ENCODE data around the gene NKAIN2. TPM values are rescaled to one million over a fixed set of nuclear protein-coding genes. Genes with fewer than 3 reads are reported as not detected.

NKAIN2 gene
- total RNA-seq, 1 experiment from 2014 or later: not detected

GRCh38 chr6:124765280-124765679 lies 961.6 kb downstream of the NKAIN2 start:
- Histone ChIP-seq H2AFZ (ENCODE audit: low read depth, low read length, poor library complexity, severe bottlenecking) (no peak overlapping the region), H4K20me1 (ENCODE audit: insufficient read depth) (no peaks in the 10 kb centered on the region), H3K9me3 (ENCODE audit: control insufficient read depth in 1 of 2, insufficient read depth in 1 of 2, low read depth in 1 of 2, low read length in 2 of 2) (no peaks in the 10 kb centered on the region), H3K4me3 (replicated peaks in 1 of 2; ENCODE audit: low read depth in 1 of 2, low read length in 2 of 2) (no peak overlapping the region), H3K4me2 (ENCODE audit: low read length) (no peak overlapping the region), H3K9ac (ENCODE audit: low read length) (no peak overlapping the region), H3K79me2 (ENCODE audit: insufficient read depth, low read length) (no peaks in the 10 kb centered on the region), H3K36me3 (ENCODE audit: control insufficient read depth in 1 of 2, insufficient read depth in 2 of 2, low read length in 2 of 2) (no peaks in the 10 kb centered on the region), H3K9me2 (ENCODE audit: insufficient read depth) (no peaks in the 10 kb centered on the region), H3K4me1 (ENCODE audit: control insufficient read depth in 1 of 2, insufficient read depth in 2 of 2, low read length in 2 of 2) (no peaks in the 10 kb centered on the region), H3K27ac (ENCODE audit: low read depth, low read length) (no peak overlapping the region), H3K27me3 (ENCODE audit: insufficient read depth, low read length) (peaks cover 50% of the 10 kb centered on the region)
- ChIA-PET POLR2A (no interaction called here), RAD21 (ENCODE audit: low non-redundant PET in 1 of 2, low total read pairs in 2 of 2, uncharacterized antibody in 2 of 2, unreplicated experiment in 2 of 2) (no interaction called here), CTCF (no interaction called here)
- ATAC-seq: no peak
- TF ChIP-seq CTCF (IDR thresholded peaks at IDR 0.05 in 2 of 3, conservative IDR thresholded peaks at IDR 0.05 in 1 of 3; ENCODE audit: borderline replicate concordance in 1 of 3, insufficient read depth in 1 of 3, low read depth in 2 of 3, low read length in 2 of 3): no peak
- no peak for TF ChIP-seq ZBTB33 (IDR thresholded peaks at IDR 0.05; ENCODE audit: extremely low read depth, insufficient replicate concordance, low read length)
- TF ChIP-seq ATF3 (IDR thresholded peaks at IDR 0.05): no peak
- TF ChIP-seq ZFX (IDR thresholded peaks at IDR 0.05): no peak
- TF ChIP-seq REST (IDR thresholded peaks at IDR 0.05; ENCODE audit: low read depth): no peak
- no peak for TF ChIP-seq EZH2phosphoT487 (IDR thresholded peaks at IDR 0.05; ENCODE audit: borderline replicate concordance)
- no peak for TF ChIP-seq CEBPB (IDR thresholded peaks at IDR 0.05; ENCODE audit: low read depth)
- TF ChIP-seq ELF1 (IDR thresholded peaks at IDR 0.05; ENCODE audit: borderline replicate concordance, low read depth): no peak
- TF ChIP-seq FOSL1 (IDR thresholded peaks at IDR 0.05; ENCODE audit: low read depth): no peak
- TF ChIP-seq CBX3 (IDR thresholded peaks at IDR 0.05; ENCODE audit: low read depth): no peak
- no peak for TF ChIP-seq TCF7L2 (IDR thresholded peaks at IDR 0.05; ENCODE audit: borderline replicate concordance, extremely low read depth, insufficient read depth, insufficient read length)
- no peak for TF ChIP-seq SP1 (IDR thresholded peaks at IDR 0.05; ENCODE audit: low read depth)
- no peak for TF ChIP-seq EGR1 (IDR thresholded peaks at IDR 0.05; ENCODE audit: low read depth)
- DNase-seq (ENCODE audit: low read depth, low spot score): no peak
- intact Hi-C loops (cut with micrococcal nuclease): no loop called here
- no TSS peak for BruUV-seq (replicated peaks)
